GM23338 (cell line): ENCODE data around the gene CASP10.

Experiments used
- EZH2 ChIP-seq: fragments of 200-600 bp; sonication (generic); IDR thresholded peaks from one replicate; pipeline ENCODE4 v1.8.0; 2017; ENCODE audit warnings: antibody characterized with exemption, mild to moderate bottlenecking, low read depth; ENCODE audit not compliant: unreplicated experiment
- JUNB ChIP-seq: IDR thresholded peaks from one replicate; pipeline ENCODE4 v1.6.1; 2016; ENCODE audit warnings: antibody characterized with exemption; ENCODE audit not compliant: unreplicated experiment
- POLR2AphosphoS5 ChIP-seq: IDR thresholded peaks from 2 replicates; pipeline ENCODE4 v1.6.1; 2016; ENCODE audit warnings: antibody characterized with exemption, low read depth
- ZNF331 ChIP-seq: fragments of 250-450 bp; sonication (Bioruptor Pico); IDR thresholded peaks from 2 replicates; pipeline ENCODE4 v1.5.0; 2020; ENCODE audit warnings: low read depth, mild to moderate bottlenecking, moderate library complexity
- TF ChIP-seq, protein P1 (sequence below), 2 experiments: fragments of 200-600 bp in 1 of 2; sonication (generic) in 1 of 2; conservative IDR thresholded peaks; 2 replicates each; pipeline versions ENCODE4 v1.5.1 to v1.6.1; 2016 to 2017; ENCODE audit warnings: antibody characterized with exemption in 2 of 2, low read depth in 2 of 2, mild to moderate bottlenecking in 2 of 2, moderate library complexity in 1 of 2
- TF ChIP-seq, protein P2 (sequence below): IDR thresholded peaks from one replicate; pipeline ENCODE4 v1.6.1; 2018; ENCODE audit warnings: antibody characterized with exemption; ENCODE audit not compliant: unreplicated experiment

DNA sequence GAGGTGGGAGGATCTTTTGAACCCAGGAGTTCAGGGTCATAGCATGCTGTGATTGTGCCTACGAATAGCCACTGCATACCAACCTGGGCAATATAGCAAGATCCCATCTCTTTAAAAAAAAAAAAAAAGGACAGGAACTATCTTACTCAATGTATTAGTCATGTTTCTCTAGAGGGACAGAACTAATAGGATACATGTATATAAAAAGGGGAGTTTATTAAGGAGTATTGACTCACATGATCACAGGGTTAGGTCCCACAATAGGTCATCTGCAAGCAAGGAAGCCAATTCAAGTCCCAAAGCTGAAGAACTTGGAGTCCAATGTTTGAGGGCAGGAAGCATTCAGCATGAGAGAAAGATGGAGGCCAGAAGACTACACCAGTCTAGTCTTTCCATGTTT lies 18.8 kb upstream of the CASP10 start:
- no peak for TF ChIP-seq JUNB
- TF ChIP-seq EZH2 = no peak
- TF ChIP-seq, protein P1, sequence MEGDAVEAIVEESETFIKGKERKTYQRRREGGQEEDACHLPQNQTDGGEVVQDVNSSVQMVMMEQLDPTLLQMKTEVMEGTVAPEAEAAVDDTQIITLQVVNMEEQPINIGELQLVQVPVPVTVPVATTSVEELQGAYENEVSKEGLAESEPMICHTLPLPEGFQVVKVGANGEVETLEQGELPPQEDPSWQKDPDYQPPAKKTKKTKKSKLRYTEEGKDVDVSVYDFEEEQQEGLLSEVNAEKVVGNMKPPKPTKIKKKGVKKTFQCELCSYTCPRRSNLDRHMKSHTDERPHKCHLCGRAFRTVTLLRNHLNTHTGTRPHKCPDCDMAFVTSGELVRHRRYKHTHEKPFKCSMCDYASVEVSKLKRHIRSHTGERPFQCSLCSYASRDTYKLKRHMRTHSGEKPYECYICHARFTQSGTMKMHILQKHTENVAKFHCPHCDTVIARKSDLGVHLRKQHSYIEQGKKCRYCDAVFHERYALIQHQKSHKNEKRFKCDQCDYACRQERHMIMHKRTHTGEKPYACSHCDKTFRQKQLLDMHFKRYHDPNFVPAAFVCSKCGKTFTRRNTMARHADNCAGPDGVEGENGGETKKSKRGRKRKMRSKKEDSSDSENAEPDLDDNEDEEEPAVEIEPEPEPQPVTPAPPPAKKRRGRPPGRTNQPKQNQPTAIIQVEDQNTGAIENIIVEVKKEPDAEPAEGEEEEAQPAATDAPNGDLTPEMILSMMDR (conservative IDR thresholded peaks at IDR 0.05; ENCODE audit: low read depth in 2 of 2) = no peak
- TF ChIP-seq ZNF331 = no peak
- TF ChIP-seq POLR2AphosphoS5 = no peak
- TF ChIP-seq, protein P2, sequence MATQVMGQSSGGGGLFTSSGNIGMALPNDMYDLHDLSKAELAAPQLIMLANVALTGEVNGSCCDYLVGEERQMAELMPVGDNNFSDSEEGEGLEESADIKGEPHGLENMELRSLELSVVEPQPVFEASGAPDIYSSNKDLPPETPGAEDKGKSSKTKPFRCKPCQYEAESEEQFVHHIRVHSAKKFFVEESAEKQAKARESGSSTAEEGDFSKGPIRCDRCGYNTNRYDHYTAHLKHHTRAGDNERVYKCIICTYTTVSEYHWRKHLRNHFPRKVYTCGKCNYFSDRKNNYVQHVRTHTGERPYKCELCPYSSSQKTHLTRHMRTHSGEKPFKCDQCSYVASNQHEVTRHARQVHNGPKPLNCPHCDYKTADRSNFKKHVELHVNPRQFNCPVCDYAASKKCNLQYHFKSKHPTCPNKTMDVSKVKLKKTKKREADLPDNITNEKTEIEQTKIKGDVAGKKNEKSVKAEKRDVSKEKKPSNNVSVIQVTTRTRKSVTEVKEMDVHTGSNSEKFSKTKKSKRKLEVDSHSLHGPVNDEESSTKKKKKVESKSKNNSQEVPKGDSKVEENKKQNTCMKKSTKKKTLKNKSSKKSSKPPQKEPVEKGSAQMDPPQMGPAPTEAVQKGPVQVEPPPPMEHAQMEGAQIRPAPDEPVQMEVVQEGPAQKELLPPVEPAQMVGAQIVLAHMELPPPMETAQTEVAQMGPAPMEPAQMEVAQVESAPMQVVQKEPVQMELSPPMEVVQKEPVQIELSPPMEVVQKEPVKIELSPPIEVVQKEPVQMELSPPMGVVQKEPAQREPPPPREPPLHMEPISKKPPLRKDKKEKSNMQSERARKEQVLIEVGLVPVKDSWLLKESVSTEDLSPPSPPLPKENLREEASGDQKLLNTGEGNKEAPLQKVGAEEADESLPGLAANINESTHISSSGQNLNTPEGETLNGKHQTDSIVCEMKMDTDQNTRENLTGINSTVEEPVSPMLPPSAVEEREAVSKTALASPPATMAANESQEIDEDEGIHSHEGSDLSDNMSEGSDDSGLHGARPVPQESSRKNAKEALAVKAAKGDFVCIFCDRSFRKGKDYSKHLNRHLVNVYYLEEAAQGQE = no peak
